Measurements from ENCODE around the gene USP46. TPM values are rescaled to one million over a fixed set of nuclear protein-coding genes. Genes with fewer than 3 reads are reported as not detected.

USP46 gene
- total RNA-seq, 2 experiments from 2014 or later, result 2.8 TPM

DNA sequence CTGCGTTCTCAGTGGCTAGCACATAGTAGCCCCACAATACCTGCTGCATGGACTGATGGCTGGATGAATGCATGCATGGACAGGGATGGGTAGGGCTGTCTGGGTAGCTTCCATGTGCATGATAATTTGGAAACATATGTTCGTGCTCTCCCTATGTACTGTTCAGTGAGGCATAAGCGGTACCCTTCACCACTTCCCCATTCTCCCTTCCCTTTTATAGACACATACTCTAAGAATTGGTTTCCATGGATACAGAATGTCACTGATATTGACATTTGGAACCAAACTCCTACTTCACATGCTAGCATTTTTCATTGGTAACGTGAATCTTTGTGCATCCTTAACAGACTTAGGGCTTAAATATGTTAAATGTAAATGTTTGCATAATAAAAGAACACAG, 20.4 kb downstream of the USP46 start:
- Mint-ChIP-seq H3K4me1 (ENCODE audit: low read depth) (peaks cover 9% of the 10 kb centered on the region), H3K36me3 (ENCODE audit: low read depth) (no peaks in the 10 kb centered on the region), H3K4me3 (no peak overlapping the region), H3K27me3 (no peaks in the 10 kb centered on the region), H3K27ac (no peak overlapping the region), H3K9me3 (no peaks in the 10 kb centered on the region)
- no peak for DNase-seq
- no peak for ATAC-seq
- TF ChIP-seq, protein P1, sequence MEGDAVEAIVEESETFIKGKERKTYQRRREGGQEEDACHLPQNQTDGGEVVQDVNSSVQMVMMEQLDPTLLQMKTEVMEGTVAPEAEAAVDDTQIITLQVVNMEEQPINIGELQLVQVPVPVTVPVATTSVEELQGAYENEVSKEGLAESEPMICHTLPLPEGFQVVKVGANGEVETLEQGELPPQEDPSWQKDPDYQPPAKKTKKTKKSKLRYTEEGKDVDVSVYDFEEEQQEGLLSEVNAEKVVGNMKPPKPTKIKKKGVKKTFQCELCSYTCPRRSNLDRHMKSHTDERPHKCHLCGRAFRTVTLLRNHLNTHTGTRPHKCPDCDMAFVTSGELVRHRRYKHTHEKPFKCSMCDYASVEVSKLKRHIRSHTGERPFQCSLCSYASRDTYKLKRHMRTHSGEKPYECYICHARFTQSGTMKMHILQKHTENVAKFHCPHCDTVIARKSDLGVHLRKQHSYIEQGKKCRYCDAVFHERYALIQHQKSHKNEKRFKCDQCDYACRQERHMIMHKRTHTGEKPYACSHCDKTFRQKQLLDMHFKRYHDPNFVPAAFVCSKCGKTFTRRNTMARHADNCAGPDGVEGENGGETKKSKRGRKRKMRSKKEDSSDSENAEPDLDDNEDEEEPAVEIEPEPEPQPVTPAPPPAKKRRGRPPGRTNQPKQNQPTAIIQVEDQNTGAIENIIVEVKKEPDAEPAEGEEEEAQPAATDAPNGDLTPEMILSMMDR (IDR thresholded peaks at IDR 0.05), result no peak
- intact Hi-C loops (cut with micrococcal nuclease), result no loop called here
- ChIA-PET POLR2A (no interaction called here), CTCF (no interaction called here)

DNA sequence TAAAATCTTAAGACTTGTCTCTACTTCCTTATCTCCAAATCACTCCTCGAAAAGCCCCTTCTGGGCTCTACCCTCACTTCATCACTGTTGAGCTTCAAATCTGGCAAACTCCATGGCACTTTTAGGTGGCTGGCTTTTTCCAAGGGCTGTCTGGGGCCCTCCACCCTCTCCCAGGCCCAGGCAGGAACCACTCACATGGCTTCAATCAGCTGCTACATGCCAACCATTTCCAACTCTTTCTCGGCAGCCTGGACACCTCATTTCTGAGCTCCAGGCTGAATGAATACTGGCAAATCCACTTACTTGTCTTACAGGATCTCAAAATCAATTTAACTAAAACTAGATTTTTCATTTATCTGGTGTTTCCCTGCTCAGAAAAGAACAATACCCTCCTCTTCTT, 22.0 kb downstream of the USP46 start:
- ChIA-PET CTCF (no interaction called here), POLR2A (no interaction called here)
- Mint-ChIP-seq H3K9me3 (no peaks in the 10 kb centered on the region), H3K4me3 (no peak overlapping the region), H3K27ac (no peak overlapping the region), H3K27me3 (no peaks in the 10 kb centered on the region), H3K36me3 (ENCODE audit: low read depth) (no peaks in the 10 kb centered on the region), H3K4me1 (ENCODE audit: low read depth) (peaks cover 10% of the 10 kb centered on the region)
- intact Hi-C loops (cut with micrococcal nuclease), result no loop called here
- DNase-seq (no peak), ATAC-seq (no peak)
- TF ChIP-seq, protein P1 (IDR thresholded peaks at IDR 0.05), result no peak

DNA sequence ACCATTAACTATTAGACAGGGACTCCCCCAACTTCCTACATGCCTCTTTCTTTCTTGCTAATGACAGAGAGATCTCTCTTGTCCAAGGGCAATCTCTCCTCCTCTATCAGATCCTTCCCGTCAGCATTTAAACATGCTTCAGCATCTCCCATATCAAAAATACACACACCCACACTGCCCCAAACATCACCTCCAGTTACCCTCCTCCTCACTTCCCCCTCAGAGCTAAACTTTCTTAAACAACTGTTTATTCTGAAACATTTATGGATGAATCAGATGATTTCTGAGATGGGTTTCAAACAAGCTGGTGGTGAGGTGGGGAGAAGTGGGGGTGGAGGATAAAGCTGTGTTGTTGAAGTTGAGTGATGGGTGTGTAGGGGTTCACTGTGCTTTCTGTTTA, 23.5 kb downstream of the USP46 start:
- ChIA-PET POLR2A (interaction anchor here (1.0 kb wide), 1 partner anchor 18 kb away, joined by 3 read pairs; no protein-coding TSS in a partner anchor), CTCF (interaction anchor here (1.4 kb wide), 1 partner anchor 11 kb away, joined by 4 read pairs; no protein-coding TSS in a partner anchor)
- TF ChIP-seq, protein P1 (IDR thresholded peaks at IDR 0.05), result no peak
- no peaks in the 10 kb centered on the region for H3K36me3 Mint-ChIP-seq (ENCODE audit: low read depth)
- peaks cover 5% of the 10 kb centered on the region for H3K4me1 Mint-ChIP-seq (ENCODE audit: low read depth)
- no peak for ATAC-seq
- no peak overlapping the region for H3K4me3 Mint-ChIP-seq
- DNase-seq, result no peak
- H3K27me3 Mint-ChIP-seq, result no peaks in the 10 kb centered on the region
- intact Hi-C loops (cut with micrococcal nuclease), result no loop called here
- H3K27ac Mint-ChIP-seq, result no peak overlapping the region
- no peaks in the 10 kb centered on the region for H3K9me3 Mint-ChIP-seq

DNA sequence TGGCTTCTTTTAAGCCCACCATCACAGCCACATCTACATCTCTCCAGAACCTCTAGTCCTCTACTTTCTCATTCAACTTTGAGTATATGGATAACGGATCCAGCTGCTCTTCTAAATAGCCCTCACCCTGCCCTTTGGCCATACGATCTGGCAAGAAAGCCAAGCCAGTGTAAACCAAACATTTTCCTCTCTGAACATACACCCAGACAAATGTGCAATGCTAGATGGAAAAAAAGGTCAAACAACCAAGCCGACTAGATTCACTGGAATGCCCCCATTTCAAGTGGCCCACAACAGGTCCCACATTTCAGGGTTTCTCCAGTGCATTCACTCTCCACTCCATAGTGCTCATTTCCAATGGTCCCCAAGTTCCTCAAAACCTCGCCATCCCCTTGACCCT, 24.0 kb downstream of the USP46 start:
- TF ChIP-seq, protein P1 (IDR thresholded peaks at IDR 0.05), result no peak
- intact Hi-C loops (cut with micrococcal nuclease), result no loop called here
- ATAC-seq (no peak), DNase-seq (no peak)
- Mint-ChIP-seq H3K36me3 (ENCODE audit: low read depth) (no peaks in the 10 kb centered on the region), H3K9me3 (no peaks in the 10 kb centered on the region), H3K4me1 (ENCODE audit: low read depth) (peaks cover 5% of the 10 kb centered on the region), H3K27me3 (no peaks in the 10 kb centered on the region), H3K27ac (no peak overlapping the region), H3K4me3 (no peak overlapping the region)
- ChIA-PET POLR2A (interaction anchor here (1.0 kb wide), 1 partner anchor 18 kb away, joined by 3 read pairs; no protein-coding TSS in a partner anchor), CTCF (interaction anchor here (1.4 kb wide), 1 partner anchor 10 kb away, joined by 4 read pairs; no protein-coding TSS in a partner anchor)

DNA sequence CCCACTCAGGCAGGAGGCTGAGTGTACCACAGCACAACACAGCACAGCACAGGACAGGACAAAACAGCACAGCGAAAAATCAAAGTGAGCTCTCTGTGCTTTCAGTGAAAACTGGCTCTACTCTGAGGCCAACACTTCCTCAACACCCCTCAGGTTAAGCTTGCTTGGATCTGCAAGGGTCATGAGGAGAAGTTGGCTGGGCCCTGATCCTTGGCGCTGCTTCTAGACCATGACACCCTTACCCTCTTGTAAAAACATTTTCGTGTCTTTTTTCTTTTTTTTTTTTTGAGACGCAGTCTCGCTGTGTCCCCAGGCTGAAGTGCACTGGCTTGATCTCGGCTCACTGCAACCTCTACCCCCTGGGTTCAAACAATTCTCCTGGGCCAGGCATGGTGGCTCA, 25.3 kb downstream of the USP46 start:
- DNase-seq (no peak), ATAC-seq (no peak)
- TF ChIP-seq, protein P1 (IDR thresholded peaks at IDR 0.05), result no peak
- intact Hi-C loops (cut with micrococcal nuclease), result no loop called here
- Mint-ChIP-seq H3K4me3 (no peak overlapping the region), H3K36me3 (ENCODE audit: low read depth) (no peaks in the 10 kb centered on the region), H3K27me3 (no peaks in the 10 kb centered on the region), H3K9me3 (no peaks in the 10 kb centered on the region), H3K27ac (no peak overlapping the region), H3K4me1 (ENCODE audit: low read depth) (peaks cover 5% of the 10 kb centered on the region)
- CTCF ChIA-PET, result no interaction called here
- POLR2A ChIA-PET, result no interaction called here

Data from activated CD8-positive, alpha-beta T cell treated with anti-CD3 and anti-CD28 coated beads for 36 hours (primary cell).